ENCODE measurements around the gene GRID1. TPM values are rescaled to one million over a fixed set of nuclear protein-coding genes. Genes with fewer than 3 reads are reported as not detected.

The GRID1 gene
- polyA plus RNA-seq, 1 donor (not counting 4 experiments of a cell fraction or from before 2014, with no cell fraction given) = 0.01 TPM

DNA sequence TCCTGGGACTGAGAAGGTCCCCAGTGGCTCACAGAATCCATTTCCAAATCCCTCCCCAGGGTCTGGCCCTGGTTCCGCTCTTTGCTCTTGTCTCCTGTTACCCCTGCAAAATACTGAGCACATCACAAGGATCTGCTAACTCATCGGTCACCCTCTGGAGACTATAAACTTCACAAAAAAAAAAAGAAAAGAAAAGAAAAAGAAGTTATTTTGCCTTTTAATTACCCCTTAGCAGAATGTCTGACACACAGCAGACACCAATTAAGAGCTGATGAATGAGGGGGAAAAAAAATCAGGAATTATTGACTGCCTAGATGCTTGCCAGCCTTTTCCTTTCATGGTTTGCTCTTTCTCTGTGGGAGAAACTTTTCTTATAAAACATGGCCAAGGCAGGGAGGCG lies 578.7 kb downstream of the GRID1 start:
- H3K79me2 ChIP-seq (ENCODE audit: control insufficient read depth, insufficient read depth, low read length) = no peaks in the 10 kb centered on the region
- dilution Hi-C loops (cut with MboI; ENCODE audit: extremely low pct_ligation_motif_present, low sequenced_read_pairs) = no loop called here
- H4K20me1 ChIP-seq (ENCODE audit: control insufficient read depth, extremely low read depth, insufficient read depth, low read length) = no peaks in the 10 kb centered on the region
- TF ChIP-seq, protein P1, sequence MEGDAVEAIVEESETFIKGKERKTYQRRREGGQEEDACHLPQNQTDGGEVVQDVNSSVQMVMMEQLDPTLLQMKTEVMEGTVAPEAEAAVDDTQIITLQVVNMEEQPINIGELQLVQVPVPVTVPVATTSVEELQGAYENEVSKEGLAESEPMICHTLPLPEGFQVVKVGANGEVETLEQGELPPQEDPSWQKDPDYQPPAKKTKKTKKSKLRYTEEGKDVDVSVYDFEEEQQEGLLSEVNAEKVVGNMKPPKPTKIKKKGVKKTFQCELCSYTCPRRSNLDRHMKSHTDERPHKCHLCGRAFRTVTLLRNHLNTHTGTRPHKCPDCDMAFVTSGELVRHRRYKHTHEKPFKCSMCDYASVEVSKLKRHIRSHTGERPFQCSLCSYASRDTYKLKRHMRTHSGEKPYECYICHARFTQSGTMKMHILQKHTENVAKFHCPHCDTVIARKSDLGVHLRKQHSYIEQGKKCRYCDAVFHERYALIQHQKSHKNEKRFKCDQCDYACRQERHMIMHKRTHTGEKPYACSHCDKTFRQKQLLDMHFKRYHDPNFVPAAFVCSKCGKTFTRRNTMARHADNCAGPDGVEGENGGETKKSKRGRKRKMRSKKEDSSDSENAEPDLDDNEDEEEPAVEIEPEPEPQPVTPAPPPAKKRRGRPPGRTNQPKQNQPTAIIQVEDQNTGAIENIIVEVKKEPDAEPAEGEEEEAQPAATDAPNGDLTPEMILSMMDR (optimal IDR thresholded peaks at IDR 0.05 in 1 of 3, IDR thresholded peaks at IDR 0.05 in 1 of 3, conservative IDR thresholded peaks at IDR 0.05 in 1 of 3; ENCODE audit: extremely low read depth in 1 of 3, insufficient read depth in 2 of 3, low read length in 3 of 3) = no peak
- no peak overlapping the region for H3K27ac ChIP-seq (ENCODE audit: control insufficient read depth, insufficient read depth, low read length)
- H3K9ac ChIP-seq (ENCODE audit: control insufficient read depth, extremely low read depth, insufficient read depth, low read length) = no peak overlapping the region
- H3K4me1 ChIP-seq (ENCODE audit: control insufficient read depth, extremely low read depth, insufficient read depth, low read length) = no peaks in the 10 kb centered on the region
- no peaks in the 10 kb centered on the region for H3K27me3 ChIP-seq (ENCODE audit: control insufficient read depth, extremely low read depth, insufficient read depth, low read length)
- no peak overlapping the region for H3K4me2 ChIP-seq (ENCODE audit: control insufficient read depth, extremely low read depth, insufficient read depth, low read depth, low read length)
- no peaks in the 10 kb centered on the region for H3K9me3 ChIP-seq (ENCODE audit: control insufficient read depth, low read depth, low read length)
- no peak overlapping the region for H2AFZ ChIP-seq (ENCODE audit: control insufficient read depth, low read length)
- no peak overlapping the region for H3K4me3 ChIP-seq (ENCODE audit: control insufficient read depth in 2 of 3, extremely low read depth in 1 of 3, insufficient read depth in 2 of 3, low read depth in 1 of 3, low read length in 3 of 3)
- H3K36me3 ChIP-seq (ENCODE audit: control insufficient read depth in 2 of 2, extremely low read depth in 1 of 2, insufficient read depth in 2 of 2, low read length in 2 of 2) = no peaks in the 10 kb centered on the region
- DNase-seq (ENCODE audit: low read depth, low spot score) (no peak), FAIRE-seq (no peak)
- no peaks in the 10 kb centered on the region for H3K9me1 ChIP-seq (ENCODE audit: control insufficient read depth, extremely low read depth, insufficient read depth, low read length)

DNA sequence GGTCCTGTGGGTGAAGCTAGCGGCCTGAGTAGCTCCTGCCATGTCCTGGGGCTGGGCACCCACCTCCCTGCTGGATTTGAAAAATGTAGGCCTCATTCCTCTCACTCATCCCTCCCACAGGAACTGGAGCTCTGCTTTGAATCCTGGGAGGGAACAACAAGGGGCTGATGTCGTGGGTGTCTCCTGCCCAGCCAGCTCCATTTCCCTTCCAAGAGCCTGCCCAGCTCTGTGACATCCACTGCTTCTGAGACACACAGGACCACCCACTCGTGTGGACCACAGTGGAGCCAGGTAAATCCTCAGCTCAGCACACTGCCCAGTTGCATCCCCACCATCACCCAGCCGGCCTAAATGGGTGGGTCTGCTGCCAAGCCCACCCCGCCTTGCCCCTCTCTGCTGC lies 579.2 kb downstream of the GRID1 start:
- no peak overlapping the region for H3K9ac ChIP-seq (ENCODE audit: control insufficient read depth, extremely low read depth, insufficient read depth, low read length)
- no peaks in the 10 kb centered on the region for H3K9me3 ChIP-seq (ENCODE audit: control insufficient read depth, low read depth, low read length)
- TF ChIP-seq, protein P1 (optimal IDR thresholded peaks at IDR 0.05 in 1 of 3, IDR thresholded peaks at IDR 0.05 in 1 of 3, conservative IDR thresholded peaks at IDR 0.05 in 1 of 3; ENCODE audit: extremely low read depth in 1 of 3, insufficient read depth in 2 of 3, low read length in 3 of 3) = no peak
- TF ChIP-seq EZH2 (IDR thresholded peaks at IDR 0.05; ENCODE audit: low read length) = no peak
- H3K27ac ChIP-seq (ENCODE audit: control insufficient read depth, insufficient read depth, low read length) = no peak overlapping the region
- H4K20me1 ChIP-seq (ENCODE audit: control insufficient read depth, extremely low read depth, insufficient read depth, low read length) = no peaks in the 10 kb centered on the region
- dilution Hi-C loops (cut with MboI; ENCODE audit: extremely low pct_ligation_motif_present, low sequenced_read_pairs) = no loop called here
- DNase-seq (ENCODE audit: low read depth, low spot score) (no peak), FAIRE-seq (no peak)
- no peaks in the 10 kb centered on the region for H3K9me1 ChIP-seq (ENCODE audit: control insufficient read depth, extremely low read depth, insufficient read depth, low read length)
- no peaks in the 10 kb centered on the region for H3K27me3 ChIP-seq (ENCODE audit: control insufficient read depth, extremely low read depth, insufficient read depth, low read length)
- H3K36me3 ChIP-seq (ENCODE audit: control insufficient read depth in 2 of 2, extremely low read depth in 1 of 2, insufficient read depth in 2 of 2, low read length in 2 of 2) = no peaks in the 10 kb centered on the region
- no peaks in the 10 kb centered on the region for H3K4me1 ChIP-seq (ENCODE audit: control insufficient read depth, extremely low read depth, insufficient read depth, low read length)
- H3K79me2 ChIP-seq (ENCODE audit: control insufficient read depth, insufficient read depth, low read length) = no peaks in the 10 kb centered on the region
- no peak overlapping the region for H3K4me2 ChIP-seq (ENCODE audit: control insufficient read depth, extremely low read depth, insufficient read depth, low read depth, low read length)
- H2AFZ ChIP-seq (ENCODE audit: control insufficient read depth, low read length) = no peak overlapping the region
- no peak overlapping the region for H3K4me3 ChIP-seq (ENCODE audit: control insufficient read depth in 2 of 3, extremely low read depth in 1 of 3, insufficient read depth in 2 of 3, low read depth in 1 of 3, low read length in 3 of 3)
